HG03432 (cell line): ENCODE measurements around the gene WNT8A.
"Not testable (repeated sequence)": the region's sequence is repeated elsewhere in the genome, so short reads cannot be mapped to it uniquely, and the experiment has no call there.

Experiments used
- ATAC-seq: cut with Tn5 transposase; IDR thresholded peaks from one replicate; pipeline ENCODE4 v1.9.1; 2021; ENCODE audit warnings: mild to moderate bottlenecking, moderate library complexity; ENCODE audit not compliant: unreplicated experiment

Gene WNT8A

GRCh38 chr5:138083702-138084101 lies at the start of gene WNT8A:
TSS of gene WNT8A (plus strand) at chr5:138084033. CDS start at chr5:138084128, 95 bp downstream.
- no peak for ATAC-seq

GRCh38 chr5:138035605-138036537 lies 48.0 kb upstream of the WNT8A start:
- peak; percentile 33 for ATAC-seq

- no peak for ATAC-seq
These were observed 46.6 kb upstream of the WNT8A start for GRCh38 chr5:138037271-138037670.

GRCh38 chr5:138037907-138038633 lies 45.8 kb upstream of the WNT8A start:
- ATAC-seq: no peak

GRCh38 chr5:138038826-138039225 lies 45.0 kb upstream of the WNT8A start:
- no peak for ATAC-seq

GRCh38 chr5:138045283-138045682 lies 38.5 kb upstream of the WNT8A start:
- not testable (repeated sequence) for ATAC-seq

- no peak for ATAC-seq
These were observed 32.2 kb upstream of the WNT8A start for GRCh38 chr5:138051441-138052296.

GRCh38 chr5:138052718-138053117 lies 31.1 kb upstream of the WNT8A start:
- ATAC-seq: not testable (repeated sequence)

GRCh38 chr5:138053554-138053953 lies 30.3 kb upstream of the WNT8A start:
- ATAC-seq: no peak

- no peak for ATAC-seq
These were observed 29.6 kb upstream of the WNT8A start for GRCh38 chr5:138054206-138054605.

- no peak for ATAC-seq
These were observed 28.8 kb upstream of the WNT8A start for GRCh38 chr5:138054847-138055558.

- ATAC-seq: no peak
These were observed 19.3 kb upstream of the WNT8A start for GRCh38 chr5:138064526-138064925.

- no peak for ATAC-seq
These were observed 18.7 kb upstream of the WNT8A start for GRCh38 chr5:138065102-138065501.

GRCh38 chr5:138067945-138068344 lies 15.9 kb upstream of the WNT8A start:
- ATAC-seq: no peak

- ATAC-seq: no peak
These were observed 14.9 kb upstream of the WNT8A start for GRCh38 chr5:138068742-138069600.

- ATAC-seq: not testable (repeated sequence)
These were observed 13.8 kb upstream of the WNT8A start for GRCh38 chr5:138070026-138070425.

- ATAC-seq: no peak
These were observed 6.7 kb upstream of the WNT8A start for GRCh38 chr5:138077064-138077696.

GRCh38 chr5:138078006-138078643 lies 5.7 kb upstream of the WNT8A start:
- ATAC-seq: no peak
